ENCODE results near the gene GGT7.

- TF ChIP-seq FOXK2 (IDR thresholded peaks at IDR 0.05) (no peak), BHLHE40 (IDR thresholded peaks at IDR 0.05; ENCODE audit: borderline replicate concordance) (no peak), FOXM1 (IDR thresholded peaks at IDR 0.05; ENCODE audit: borderline replicate concordance) (no peak), ELF4 (IDR thresholded peaks at IDR 0.05) (no peak), L3MBTL2 (conservative IDR thresholded peaks at IDR 0.05) (no peak), SUZ12 (IDR thresholded peaks at IDR 0.05) (no peak), NFRKB (IDR thresholded peaks at IDR 0.05) (no peak), SP1 (IDR thresholded peaks at IDR 0.05) (no peak), TARDBP (IDR thresholded peaks at IDR 0.05) (no peak), LEF1 (IDR thresholded peaks at IDR 0.05; ENCODE audit: borderline replicate concordance) (no peak)
- TF ChIP-seq, protein P1, sequence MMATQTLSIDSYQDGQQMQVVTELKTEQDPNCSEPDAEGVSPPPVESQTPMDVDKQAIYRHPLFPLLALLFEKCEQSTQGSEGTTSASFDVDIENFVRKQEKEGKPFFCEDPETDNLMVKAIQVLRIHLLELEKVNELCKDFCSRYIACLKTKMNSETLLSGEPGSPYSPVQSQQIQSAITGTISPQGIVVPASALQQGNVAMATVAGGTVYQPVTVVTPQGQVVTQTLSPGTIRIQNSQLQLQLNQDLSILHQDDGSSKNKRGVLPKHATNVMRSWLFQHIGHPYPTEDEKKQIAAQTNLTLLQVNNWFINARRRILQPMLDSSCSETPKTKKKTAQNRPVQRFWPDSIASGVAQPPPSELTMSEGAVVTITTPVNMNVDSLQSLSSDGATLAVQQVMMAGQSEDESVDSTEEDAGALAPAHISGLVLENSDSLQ (IDR thresholded peaks at IDR 0.05): no peak
These were observed 47.4 kb upstream of the GGT7 start for GRCh38 chr20:34920055-34920454.
